Activated naive CD4-positive, alpha-beta T cell treated with anti-CD3 and anti-CD28 coated beads, Interleukin-2, amount 50 U/mL, for 16 hours (primary cell): ENCODE measurements around the gene ANO1.

Experiments used
- DNase-seq: peaks from one replicate; pipeline ENCODE4 v3.0.0-alpha.2; 2020

ANO1 gene

GRCh38 chr11:70119502-70119901 lies 41.4 kb downstream of the ANO1 start:
- DNase-seq, result no peak

GRCh38 chr11:70120674-70121073 lies 42.6 kb downstream of the ANO1 start:
- DNase-seq, result no peak

GRCh38 chr11:70122490-70123198 lies 44.5 kb downstream of the ANO1 start:
- DNase-seq, result no peak

DNA sequence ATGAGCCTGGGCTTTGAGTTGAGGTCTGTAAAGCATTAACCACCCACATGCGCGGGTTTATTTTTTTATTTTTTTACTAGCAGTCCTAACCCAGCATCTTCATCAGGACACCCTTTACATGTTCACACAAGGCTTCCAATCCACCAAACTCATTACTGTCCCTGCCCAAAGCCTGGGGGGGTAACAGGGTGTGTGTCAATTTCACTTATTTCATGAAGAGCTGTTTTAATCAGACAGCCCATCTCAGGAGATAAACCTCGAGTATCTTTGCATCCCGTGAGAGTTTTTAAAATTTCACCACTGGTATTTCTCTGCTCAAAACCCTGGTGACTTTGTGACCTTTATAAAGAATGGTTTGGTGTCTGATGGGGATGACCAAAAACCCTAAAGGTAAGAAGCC lies 45.6 kb downstream of the ANO1 start:
- DNase-seq, result no peak

DNA sequence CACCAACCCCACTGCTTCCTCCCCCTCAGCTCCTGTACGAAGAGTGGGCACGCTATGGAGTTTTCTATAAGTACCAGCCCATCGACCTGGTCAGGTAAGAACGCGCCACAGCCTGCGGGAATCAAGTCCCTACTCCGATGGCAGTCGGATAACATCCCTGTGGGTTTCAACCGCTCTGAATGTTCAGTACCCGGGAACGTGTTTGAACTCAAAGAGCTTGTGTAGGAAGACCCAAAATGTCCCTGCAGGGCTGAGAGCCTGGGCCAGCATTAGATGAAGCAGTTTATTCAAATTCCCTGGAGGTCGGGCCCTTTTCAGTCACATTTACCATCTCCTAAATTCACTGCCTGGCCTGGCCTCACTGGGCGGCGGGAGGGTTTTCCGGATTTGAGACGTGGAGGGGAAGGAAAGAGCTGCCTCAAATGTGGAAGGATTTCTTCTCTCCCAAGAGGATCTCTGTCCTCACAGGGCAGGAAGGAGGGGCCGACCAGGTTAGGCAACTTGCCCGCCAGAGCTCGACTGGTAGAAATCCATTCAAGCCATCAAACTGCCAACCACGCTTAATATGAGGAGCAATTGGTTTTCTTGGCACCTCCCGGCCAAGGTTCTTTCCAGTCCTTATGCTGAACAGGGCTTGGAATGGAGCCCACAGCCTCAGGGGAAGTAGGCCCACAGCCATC lies 46.3 kb downstream of the ANO1 start:
- DNase-seq, result no peak

GRCh38 chr11:70126494-70126893 lies 48.4 kb downstream of the ANO1 start:
- DNase-seq, result no peak

GRCh38 chr11:70127653-70128434 lies 49.7 kb downstream of the ANO1 start:
- DNase-seq, result no peak

DNA sequence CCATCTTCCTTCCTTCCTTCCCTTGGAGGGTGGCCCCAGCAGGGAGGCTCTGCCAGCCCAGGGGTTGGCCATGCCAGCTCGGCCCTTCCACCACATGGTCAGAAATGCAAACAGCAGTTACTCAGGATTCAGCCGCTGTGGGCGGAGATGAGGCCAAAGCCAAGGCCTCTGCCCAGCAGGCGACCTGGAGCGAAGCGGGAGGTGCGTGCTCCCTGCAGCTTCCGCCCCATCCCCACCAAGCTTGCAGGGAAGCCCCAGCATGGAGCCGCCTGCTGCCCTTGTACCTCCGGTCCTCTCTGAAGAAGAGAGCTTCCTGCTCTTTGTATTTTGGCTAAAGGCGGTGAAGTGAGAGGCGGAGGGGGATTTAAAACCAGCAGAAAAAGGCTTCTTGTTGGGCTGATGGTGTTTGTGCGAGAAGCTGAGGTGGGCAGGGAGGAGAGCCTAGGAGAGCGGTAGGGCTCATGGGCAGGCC lies 50.4 kb downstream of the ANO1 start:
- DNase-seq, result no peak

DNA sequence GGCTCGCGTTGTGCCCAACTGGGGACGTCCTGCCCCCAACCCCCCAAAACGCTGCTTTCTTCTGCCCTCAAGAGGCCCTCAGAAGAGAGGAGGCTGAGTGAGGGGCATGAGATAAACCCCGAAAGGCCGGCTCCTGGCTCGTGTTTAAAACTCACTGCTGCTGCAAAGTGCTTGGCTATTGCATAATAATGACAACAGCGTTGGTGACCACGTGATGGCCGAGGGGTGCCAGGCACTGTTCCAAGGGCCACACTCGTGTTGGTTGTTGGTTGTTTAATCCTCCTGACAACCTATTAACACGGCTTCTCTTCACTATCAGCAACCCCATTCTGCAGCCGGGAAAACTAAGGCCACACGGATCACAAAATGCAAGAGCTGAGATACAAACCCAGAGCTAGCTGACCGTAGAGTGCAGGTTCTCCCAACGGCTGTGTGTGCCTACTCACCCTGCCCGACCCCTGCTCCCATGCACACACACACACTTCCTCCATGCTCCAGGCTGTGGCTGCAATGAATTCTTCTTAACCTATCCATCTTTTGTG lies 51.0 kb downstream of the ANO1 start:
- DNase-seq, result no peak

DNA sequence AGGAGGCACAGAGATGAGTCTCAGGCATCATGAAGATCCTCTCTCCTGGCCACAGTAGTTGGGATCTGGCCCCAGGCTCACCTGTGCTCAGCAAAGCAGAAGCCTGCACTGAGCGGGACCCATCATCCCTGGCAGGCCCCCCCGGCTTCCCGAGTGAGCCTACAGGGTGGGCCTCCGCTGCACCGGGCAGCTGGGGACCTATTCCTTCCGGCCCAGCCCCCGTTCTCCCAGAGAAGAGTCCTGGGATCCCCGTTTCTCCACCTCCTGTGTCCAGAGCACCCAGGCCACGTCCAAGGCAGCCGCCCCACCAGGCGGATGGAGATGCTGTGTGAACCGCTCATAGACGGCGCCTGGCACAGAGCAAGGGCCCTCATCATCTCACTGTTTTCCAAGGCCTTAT lies 52.5 kb downstream of the ANO1 start:
- DNase-seq, result no peak

DNA sequence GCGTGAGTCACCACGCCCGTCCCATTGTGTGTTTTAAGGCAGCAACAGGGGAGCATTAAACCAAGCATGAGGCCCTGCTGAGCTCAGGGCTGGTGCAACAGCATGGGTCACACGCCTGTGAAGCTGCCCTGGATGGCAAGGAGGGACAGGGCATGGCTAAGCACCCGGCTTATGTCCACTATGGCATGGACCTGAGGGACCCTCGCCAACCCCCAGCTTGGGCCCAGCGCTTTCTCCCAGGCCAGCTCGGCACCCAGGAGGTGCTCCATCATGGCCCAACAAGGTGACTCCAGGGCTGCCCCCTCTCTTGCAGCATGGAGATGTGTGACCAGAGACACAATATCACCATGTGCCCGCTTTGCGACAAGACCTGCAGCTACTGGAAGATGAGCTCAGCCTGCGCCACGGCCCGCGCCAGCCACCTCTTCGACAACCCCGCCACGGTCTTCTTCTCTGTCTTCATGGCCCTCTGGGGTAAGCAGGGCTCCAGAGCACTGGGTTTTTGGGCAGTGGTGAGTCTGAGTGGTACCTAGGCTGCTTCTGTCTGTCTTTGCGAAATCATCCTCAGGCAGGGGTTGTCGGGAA lies 53.6 kb downstream of the ANO1 start:
- DNase-seq, result no peak

DNA sequence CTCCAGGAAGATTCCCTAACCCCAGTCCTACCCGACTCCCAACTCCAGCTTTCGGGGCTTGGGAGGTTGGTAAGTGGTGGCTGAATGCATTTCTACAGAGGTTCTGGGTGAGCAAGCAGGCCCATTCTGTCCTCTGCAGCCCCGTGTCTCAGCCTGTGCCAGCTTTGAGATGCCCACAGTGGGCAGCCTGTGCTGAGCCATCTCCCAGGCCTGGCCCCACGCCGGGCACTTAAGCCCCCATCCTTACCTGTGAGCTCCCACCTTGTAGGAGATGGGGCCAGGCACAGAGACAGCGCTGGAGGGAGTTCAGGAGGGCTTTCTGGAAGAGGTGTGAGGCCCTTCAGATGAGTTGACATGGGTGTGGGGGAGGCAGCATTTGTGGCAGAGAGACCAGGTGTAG lies 54.5 kb downstream of the ANO1 start:
- DNase-seq, result no peak

- DNase-seq, result no peak
Measured at GRCh38 chr11:70133771-70134335, 55.7 kb downstream of the ANO1 start.

DNA sequence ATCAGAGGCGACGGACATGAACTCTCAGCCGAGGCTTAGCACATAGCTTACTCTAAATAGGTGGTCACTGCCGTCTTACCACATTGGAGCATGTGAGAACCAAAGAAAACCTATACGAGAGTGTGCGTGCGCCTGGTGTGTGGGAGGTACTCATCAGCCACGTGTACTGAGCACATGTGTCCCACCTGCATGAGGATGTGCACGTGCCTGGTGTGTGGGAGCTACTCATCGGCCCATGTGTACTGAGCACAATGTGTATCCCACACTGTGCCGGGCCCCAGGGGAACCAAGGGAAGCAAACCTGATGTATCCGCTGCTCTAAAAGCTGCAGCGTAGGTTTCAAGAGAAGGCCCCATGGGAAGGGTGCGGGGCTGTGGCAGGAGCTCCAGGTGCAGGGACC lies 56.4 kb downstream of the ANO1 start:
- no peak for DNase-seq

DNA sequence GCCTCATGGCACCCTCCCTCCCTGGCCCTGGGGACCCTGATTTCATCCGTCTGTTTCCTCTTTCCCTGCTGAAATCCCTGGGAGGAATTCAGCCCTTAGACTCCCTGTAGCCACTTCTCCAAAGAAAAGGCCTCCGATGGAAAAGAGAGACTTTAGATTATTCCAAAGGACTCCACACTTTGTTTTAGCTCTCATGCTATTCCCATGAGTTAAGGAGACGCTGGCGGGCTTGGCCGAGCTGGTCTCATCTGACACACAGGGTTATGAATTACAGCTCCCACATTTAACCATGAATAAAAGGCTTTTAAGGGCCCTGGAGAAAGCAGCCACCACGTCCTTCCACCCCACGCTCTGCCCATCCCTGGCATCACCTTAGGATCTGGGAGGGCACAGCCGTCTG lies 57.0 kb downstream of the ANO1 start:
- no peak for DNase-seq

GRCh38 chr11:70135625-70136059 lies 57.5 kb downstream of the ANO1 start:
- DNase-seq, result no peak

- DNase-seq, result no peak
Measured at GRCh38 chr11:70137383-70137782, 59.3 kb downstream of the ANO1 start.

DNA sequence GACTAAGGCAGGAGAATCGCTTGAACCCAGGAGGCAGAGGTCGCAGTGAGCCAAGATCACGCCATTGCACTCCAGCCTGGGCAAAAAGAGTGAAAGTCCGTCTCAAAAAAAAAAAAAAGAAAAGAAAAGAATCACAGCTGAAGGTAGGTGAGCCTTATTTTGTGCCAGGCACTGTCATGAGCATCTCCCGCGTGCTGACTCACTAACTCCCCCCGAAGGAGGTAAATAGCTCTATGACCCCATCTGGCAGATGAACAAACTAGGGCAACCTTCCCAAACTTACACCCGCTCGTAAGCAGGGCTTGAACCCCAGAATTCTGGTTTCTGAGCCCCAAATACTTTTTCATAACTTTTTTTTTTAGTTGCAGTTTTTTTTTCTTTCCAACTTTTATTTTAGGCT lies 60.3 kb downstream of the ANO1 start:
- no peak for DNase-seq

DNA sequence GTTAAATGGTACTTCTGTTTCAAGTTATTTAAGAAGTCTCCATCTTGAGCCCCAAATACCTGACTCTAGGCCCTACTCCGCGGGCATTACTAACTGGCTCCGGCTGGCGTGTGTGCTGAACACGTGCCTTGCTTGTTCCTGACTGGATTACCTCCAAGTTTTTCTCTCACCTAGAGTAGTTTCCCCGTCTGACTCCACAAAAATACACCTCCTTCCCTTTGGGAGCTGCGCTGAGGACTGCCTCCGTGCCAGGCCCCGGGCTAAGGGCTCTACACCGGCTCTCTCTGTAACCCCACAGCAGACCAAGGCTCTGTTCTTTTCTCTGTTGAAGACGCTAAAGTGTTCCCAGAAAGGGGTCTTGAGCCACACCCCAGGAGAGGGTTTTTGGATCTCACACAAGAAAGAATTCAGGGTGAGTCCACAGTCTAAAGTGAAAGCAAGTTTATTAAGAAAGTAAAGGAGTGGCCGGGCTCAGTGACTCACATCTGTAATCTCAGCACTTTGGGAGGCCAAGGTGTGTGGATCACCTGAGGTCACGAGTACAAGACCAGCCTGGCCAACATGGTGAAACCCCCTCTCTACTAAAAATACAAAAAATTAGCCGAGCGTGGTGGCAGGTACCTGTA lies 61.8 kb downstream of the ANO1 start:
- DNase-seq, result no peak

- no peak for DNase-seq
Measured at GRCh38 chr11:70140711-70141485, 62.8 kb downstream of the ANO1 start.

- DNase-seq, result no peak
Measured at GRCh38 chr11:70141486-70142220, 63.5 kb downstream of the ANO1 start.
